Activated CD4-positive, alpha-beta T cell treated with anti-CD3 and anti-CD28 coated beads for 1 hour (primary cell): ENCODE data around the gene PCYOX1L.

Source experiments
- DNase-seq: peaks from one replicate; pipeline ENCODE4 v3.0.0-alpha.2; 2020

PCYOX1L gene

GRCh38 chr5:149410071-149410470 lies 52.2 kb downstream of the PCYOX1L start:
- DNase-seq: no peak

- no peak for DNase-seq
These were observed 53.0 kb downstream of the PCYOX1L start for GRCh38 chr5:149410721-149411432.

- DNase-seq: no peak
These were observed 54.1 kb downstream of the PCYOX1L start for GRCh38 chr5:149411738-149412519.

GRCh38 chr5:149412783-149413476 lies 55.1 kb downstream of the PCYOX1L start:
- no peak for DNase-seq

GRCh38 chr5:149413477-149414210 lies 55.8 kb downstream of the PCYOX1L start:
- no peak for DNase-seq

GRCh38 chr5:149414405-149415065 lies 56.7 kb downstream of the PCYOX1L start:
- DNase-seq: no peak

- DNase-seq: no peak
These were observed 57.5 kb downstream of the PCYOX1L start for GRCh38 chr5:149415066-149415967.

GRCh38 chr5:149416987-149417710 lies 59.3 kb downstream of the PCYOX1L start:
- DNase-seq: no peak

GRCh38 chr5:149417711-149418368 lies 60.0 kb downstream of the PCYOX1L start:
- no peak for DNase-seq

GRCh38 chr5:149418910-149419531 lies 61.2 kb downstream of the PCYOX1L start:
- DNase-seq: no peak
